ENCODE measurements around the gene SLC25A43. TPM values are rescaled to one million over a fixed set of nuclear protein-coding genes. Genes with fewer than 3 reads are reported as not detected.
"Not testable (repeated sequence)": the region's sequence is repeated elsewhere in the genome, so short reads cannot be mapped to it uniquely, and the experiment has no call there.

The SLC25A43 gene
- polyA plus RNA-seq, 2 of the 4 experiments (the other 2 are of a cell fraction) = 27.4 to 31.2 TPM

- TF ChIP-seq HMGXB4 (CRISPR knock-in tag; IDR thresholded peaks at IDR 0.05; ENCODE audit: borderline replicate concordance) = no peak
- no peak for TF ChIP-seq FOSL2 (IDR thresholded peaks at IDR 0.05)
- TF ChIP-seq FOSL2 (CRISPR knock-in tag; IDR thresholded peaks at IDR 0.05) = no peak
Measured at GRCh38 chrX:119427795-119428185, 28.7 kb downstream of the SLC25A43 start (continued).

DNA sequence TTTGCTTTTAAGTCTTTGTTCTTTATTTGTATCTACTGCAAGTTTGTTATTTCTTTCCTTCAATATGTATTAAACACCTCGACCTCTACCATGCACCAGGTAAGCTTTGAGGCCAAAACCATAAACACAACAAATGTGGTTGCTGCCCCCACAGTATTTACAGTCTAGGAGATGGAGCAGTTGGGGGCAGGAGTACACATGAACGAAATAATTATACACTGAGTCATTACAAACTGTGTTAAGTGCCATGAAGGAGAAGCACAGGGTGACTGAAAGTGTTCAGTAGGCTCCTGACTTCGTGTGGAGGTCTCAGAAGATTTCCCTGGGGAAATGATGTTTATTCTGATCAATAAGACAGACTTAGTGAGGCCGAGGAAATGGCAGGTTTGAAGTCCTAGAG is 30.3 kb downstream of the SLC25A43 start:
- Histone ChIP-seq H3K4me1 (peaks cover 25% of the 10 kb centered on the region), H3K9me3 (no peaks in the 10 kb centered on the region), H3K4me2 (no peak overlapping the region), H3K27ac (no peak overlapping the region), H3K4me3 (no peak overlapping the region)
- TF ChIP-seq, protein P1, sequence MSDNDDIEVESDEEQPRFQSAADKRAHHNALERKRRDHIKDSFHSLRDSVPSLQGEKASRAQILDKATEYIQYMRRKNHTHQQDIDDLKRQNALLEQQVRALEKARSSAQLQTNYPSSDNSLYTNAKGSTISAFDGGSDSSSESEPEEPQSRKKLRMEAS (IDR thresholded peaks at IDR 0.05) = no peak
- no peak for TF ChIP-seq POLR2A (IDR thresholded peaks at IDR 0.05; ENCODE audit: low read length)
- TF ChIP-seq, protein P2, sequence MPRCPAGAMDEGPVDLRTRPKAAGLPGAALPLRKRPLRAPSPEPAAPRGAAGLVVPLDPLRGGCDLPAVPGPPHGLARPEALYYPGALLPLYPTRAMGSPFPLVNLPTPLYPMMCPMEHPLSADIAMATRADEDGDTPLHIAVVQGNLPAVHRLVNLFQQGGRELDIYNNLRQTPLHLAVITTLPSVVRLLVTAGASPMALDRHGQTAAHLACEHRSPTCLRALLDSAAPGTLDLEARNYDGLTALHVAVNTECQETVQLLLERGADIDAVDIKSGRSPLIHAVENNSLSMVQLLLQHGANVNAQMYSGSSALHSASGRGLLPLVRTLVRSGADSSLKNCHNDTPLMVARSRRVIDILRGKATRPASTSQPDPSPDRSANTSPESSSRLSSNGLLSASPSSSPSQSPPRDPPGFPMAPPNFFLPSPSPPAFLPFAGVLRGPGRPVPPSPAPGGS (IDR thresholded peaks at IDR 0.05) = no peak
- no peak for TF ChIP-seq GATA3 (IDR thresholded peaks at IDR 0.05; ENCODE audit: borderline replicate concordance)
- no peak for TF ChIP-seq EHF (CRISPR knock-in tag; IDR thresholded peaks at IDR 0.05)
- no peak for TF ChIP-seq FOSB (CRISPR knock-in tag; IDR thresholded peaks at IDR 0.05)
- TF ChIP-seq NPAS2 (CRISPR knock-in tag; IDR thresholded peaks at IDR 0.05; ENCODE audit: borderline replicate concordance) = no peak
- TF ChIP-seq, protein P3, sequence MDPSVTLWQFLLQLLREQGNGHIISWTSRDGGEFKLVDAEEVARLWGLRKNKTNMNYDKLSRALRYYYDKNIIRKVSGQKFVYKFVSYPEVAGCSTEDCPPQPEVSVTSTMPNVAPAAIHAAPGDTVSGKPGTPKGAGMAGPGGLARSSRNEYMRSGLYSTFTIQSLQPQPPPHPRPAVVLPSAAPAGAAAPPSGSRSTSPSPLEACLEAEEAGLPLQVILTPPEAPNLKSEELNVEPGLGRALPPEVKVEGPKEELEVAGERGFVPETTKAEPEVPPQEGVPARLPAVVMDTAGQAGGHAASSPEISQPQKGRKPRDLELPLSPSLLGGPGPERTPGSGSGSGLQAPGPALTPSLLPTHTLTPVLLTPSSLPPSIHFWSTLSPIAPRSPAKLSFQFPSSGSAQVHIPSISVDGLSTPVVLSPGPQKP (IDR thresholded peaks at IDR 0.05; ENCODE audit: low read depth, low read length) = no peak
- TF ChIP-seq EP300 (IDR thresholded peaks at IDR 0.05) = no peak
- no peak for TF ChIP-seq HOXB13 (CRISPR knock-in tag; IDR thresholded peaks at IDR 0.05; ENCODE audit: low read depth)
- TF ChIP-seq JUN (IDR thresholded peaks at IDR 0.05) = no peak
- TF ChIP-seq HOXB5 (CRISPR knock-in tag; IDR thresholded peaks at IDR 0.05) = no peak
- TF ChIP-seq, protein P4, sequence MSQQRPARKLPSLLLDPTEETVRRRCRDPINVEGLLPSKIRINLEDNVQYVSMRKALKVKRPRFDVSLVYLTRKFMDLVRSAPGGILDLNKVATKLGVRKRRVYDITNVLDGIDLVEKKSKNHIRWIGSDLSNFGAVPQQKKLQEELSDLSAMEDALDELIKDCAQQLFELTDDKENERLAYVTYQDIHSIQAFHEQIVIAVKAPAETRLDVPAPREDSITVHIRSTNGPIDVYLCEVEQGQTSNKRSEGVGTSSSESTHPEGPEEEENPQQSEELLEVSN (IDR thresholded peaks at IDR 0.05; ENCODE audit: borderline replicate concordance, low read depth) = no peak
- no peak for TF ChIP-seq CBX2 (IDR thresholded peaks at IDR 0.05; ENCODE audit: borderline replicate concordance, low read depth)
- TF ChIP-seq BHLHE40 (IDR thresholded peaks at IDR 0.05; ENCODE audit: low read depth, low read length) = no peak
- TF ChIP-seq TP53 (CRISPR knock-in tag; IDR thresholded peaks at IDR 0.05) = no peak
- TF ChIP-seq, protein P5, sequence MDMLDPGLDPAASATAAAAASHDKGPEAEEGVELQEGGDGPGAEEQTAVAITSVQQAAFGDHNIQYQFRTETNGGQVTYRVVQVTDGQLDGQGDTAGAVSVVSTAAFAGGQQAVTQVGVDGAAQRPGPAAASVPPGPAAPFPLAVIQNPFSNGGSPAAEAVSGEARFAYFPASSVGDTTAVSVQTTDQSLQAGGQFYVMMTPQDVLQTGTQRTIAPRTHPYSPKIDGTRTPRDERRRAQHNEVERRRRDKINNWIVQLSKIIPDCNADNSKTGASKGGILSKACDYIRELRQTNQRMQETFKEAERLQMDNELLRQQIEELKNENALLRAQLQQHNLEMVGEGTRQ (IDR thresholded peaks at IDR 0.05) = no peak
- TF ChIP-seq RARB (CRISPR knock-in tag; IDR thresholded peaks at IDR 0.05) = no peak
- no peak for TF ChIP-seq ZFP36 (IDR thresholded peaks at IDR 0.05; ENCODE audit: borderline replicate concordance, partially characterized antibody)
- TF ChIP-seq FOSL2 (IDR thresholded peaks at IDR 0.05) = no peak
- TF ChIP-seq FOSL2 (CRISPR knock-in tag; IDR thresholded peaks at IDR 0.05) = no peak
- ATAC-seq = no peak
- CTCF ChIA-PET = no interaction called here
- POLR2A ChIA-PET = no interaction called here
- no peak for DNase-seq (ENCODE audit: low read depth in 1 of 2, low spot score in 1 of 2)
- 55% methylated on average over 3 of the region's 4 CpGs for WGBS (ENCODE audit: missing lambda C conversion rate)
- FAIRE-seq = no peak

DNA sequence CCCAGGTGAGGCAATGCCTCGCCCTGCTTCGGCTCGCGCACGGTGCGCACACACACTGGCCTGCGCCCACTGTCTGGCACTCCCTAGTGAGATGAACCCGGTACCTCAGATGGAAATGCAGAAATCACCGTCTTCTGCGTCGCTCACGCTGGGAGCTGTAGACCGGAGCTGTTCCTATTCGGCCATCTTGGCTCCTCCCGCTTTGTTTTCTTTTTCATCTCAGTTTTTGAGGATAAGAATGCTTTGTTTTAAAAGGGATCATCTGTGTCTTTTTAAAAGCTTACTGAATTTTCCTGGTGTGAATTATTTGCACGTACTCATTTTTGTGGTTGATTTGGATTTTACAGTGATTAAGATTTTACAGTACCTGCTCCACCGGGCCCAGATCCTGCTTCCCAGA is 42.2 kb downstream of the SLC25A43 start:
- WGBS (ENCODE audit: missing lambda C conversion rate) = 98% methylated on average over 9 of the region's 17 CpGs

More for the DNA sequence above, 42.2 kb downstream of the SLC25A43 start:
- H3K4me1 ChIP-seq; H3K27ac ChIP-seq; DNase-seq (ENCODE audit: low read depth in 1 of 2, low spot score in 1 of 2); POLR2A ChIA-PET; CTCF ChIA-PET; FAIRE-seq; H3K4me2 ChIP-seq; H3K9me3 ChIP-seq; ATAC-seq; H3K4me3 ChIP-seq: not testable (repeated sequence)
